Liver (tissue), 9 donors: ENCODE measurements around the gene C12orf50. TPM values are rescaled to one million over a fixed set of nuclear protein-coding genes. Genes with fewer than 3 reads are reported as not detected.

Experiments
- DNase-seq: peaks from one replicate; pipeline ENCODE4 v3.0.0-alpha.2; 2017; ENCODE audit warnings: low spot score
- H3K27ac ChIP-seq, 2 donors: one replicate each; pipeline ENCODE4 v1.7.0; 2013; ENCODE audit warnings: inconsistent platforms in 2 of 2, low read length in 2 of 2, control low read depth in 1 of 2, low read depth in 1 of 2, mild to moderate bottlenecking in 1 of 2
- H3K27me3 ChIP-seq, 4 donors: one replicate each; pipeline versions ENCODE4 v1.6.1 to v1.7.0; 2013; ENCODE audit warnings: low read length in 3 of 4, inconsistent platforms in 1 of 4, mild to moderate bottlenecking in 1 of 4, moderate library complexity in 1 of 4; ENCODE audit not compliant: control insufficient read depth in 4 of 4, insufficient read depth in 4 of 4
- H3K36me3 ChIP-seq, 4 donors: one replicate each; pipeline versions ENCODE4 v1.6.1 to v1.7.0; 2013; ENCODE audit warnings: low read length in 3 of 4, mild to moderate bottlenecking in 3 of 4, low read depth in 1 of 4, moderate library complexity in 1 of 4; ENCODE audit not compliant: control insufficient read depth in 4 of 4, insufficient read depth in 3 of 4
- H3K4me1 ChIP-seq, 4 donors: one replicate each; pipeline versions ENCODE4 v1.6.1 to v1.7.0; 2013; ENCODE audit warnings: low read length in 3 of 4, mild to moderate bottlenecking in 3 of 4, moderate library complexity in 1 of 4; ENCODE audit not compliant: control insufficient read depth in 4 of 4, insufficient read depth in 4 of 4
- H3K4me3 ChIP-seq, 3 donors: one replicate each; pipeline versions ENCODE4 v1.6.1 to v1.7.0; 2013; ENCODE audit warnings: low read length in 3 of 3, control low read depth in 1 of 3, low read depth in 1 of 3, mild to moderate bottlenecking in 1 of 3
- H3K9ac ChIP-seq, 2 donors: one replicate each; pipeline ENCODE4 v1.7.0; 2013; ENCODE audit warnings: low read length in 2 of 2, mild to moderate bottlenecking in 2 of 2, moderate library complexity in 2 of 2, control low read depth in 1 of 2, low read depth in 1 of 2
- H3K9me3 ChIP-seq, 4 donors: one replicate each; pipeline versions ENCODE4 v1.6.1 to v1.7.0; 2013; ENCODE audit warnings: low read length in 3 of 4; ENCODE audit not compliant: control insufficient read depth in 4 of 4
- ATF3 ChIP-seq: IDR thresholded peaks from 2 replicates; pipeline ENCODE4 v1.6.1; 2016; ENCODE audit warnings: antibody characterized with exemption
- FOXA2 ChIP-seq: IDR thresholded peaks from 2 replicates; pipeline ENCODE4 v1.6.1; 2016; ENCODE audit warnings: antibody characterized with exemption
- HNF4A ChIP-seq, 2 donors: conservative IDR thresholded peaks; 2 replicates each; pipeline ENCODE4 v1.6.1; 2016; ENCODE audit warnings: antibody characterized with exemption in 2 of 2, mild to moderate bottlenecking in 2 of 2
- JUND ChIP-seq, 2 donors: IDR thresholded peaks; 2 replicates each; pipeline ENCODE4 v1.6.1; 2016; ENCODE audit warnings: antibody characterized with exemption in 2 of 2
- MAX ChIP-seq: IDR thresholded peaks from 2 replicates; pipeline ENCODE4 v1.6.1; 2016; ENCODE audit warnings: antibody characterized with exemption
- NR2F2 ChIP-seq: IDR thresholded peaks from 2 replicates; pipeline ENCODE4 v1.6.1; 2016; ENCODE audit warnings: antibody characterized with exemption
- RAD21 ChIP-seq, 2 donors: IDR thresholded peaks; 2 replicates each; pipeline ENCODE4 v1.6.1; 2016; ENCODE audit warnings: antibody characterized with exemption in 2 of 2, mild to moderate bottlenecking in 2 of 2
- RXRA ChIP-seq, 2 donors: IDR thresholded peaks; 2 replicates each; pipeline ENCODE4 v1.6.1; 2017 to 2018; ENCODE audit warnings: antibody characterized with exemption in 2 of 2, mild to moderate bottlenecking in 1 of 2
- SP1 ChIP-seq: IDR thresholded peaks from 2 replicates; pipeline ENCODE4 v1.6.1; 2018; ENCODE audit warnings: antibody characterized with exemption, mild to moderate bottlenecking
- TAF1 ChIP-seq: conservative IDR thresholded peaks from 2 replicates; pipeline ENCODE4 v1.6.1; 2016; ENCODE audit warnings: antibody characterized with exemption, mild to moderate bottlenecking
- YY1 ChIP-seq: IDR thresholded peaks from 2 replicates; pipeline ENCODE4 v1.6.1; 2016; ENCODE audit warnings: antibody characterized with exemption, mild to moderate bottlenecking
- ZBTB33 ChIP-seq: IDR thresholded peaks from 2 replicates; pipeline ENCODE4 v1.6.1; 2016; ENCODE audit warnings: antibody characterized with exemption
- WGBS: extraction: QIAGEN DNeasy Blood & Tissue Kit; methylation state at CpG from one replicate; pipeline ENCODE4 v1.1.7; 2013; 5-methylcytosine and 5-hydroxymethylcytosine counted together
- polyA plus RNA-seq, 2 donors: library from polyadenylated mRNA; stranded (reverse) in 1 of 2; unstranded in 1 of 2; fragments of 200-250 nt in 1 of 2; fragments of >200 nt in 1 of 2; fragmentation: Nextera tagmentation in 1 of 2; extraction: Ambion mirVana in 1 of 2; gene quantifications; one replicate each; pipeline versions ENCODE4 v1.2.1 to v1.2.3, GENCODE V29; 2013 to 2015
- total RNA-seq, 2 donors: library from RNA; depleted of rRNA; stranded (reverse); fragments of >200 nt; gene quantifications; one replicate each; pipeline ENCODE4 v1.2.3, GENCODE V29; 2014
- donor health status: healthy.
- donor health status: healthy.
- donor health status: healthy.
- donor health status: healthy.
- donor health status: healthy.

C12orf50 gene
- total and polyA plus RNA-seq, 4 donors = 0.08 TPM; not detected in 3

GRCh38 chr12:88062474-88062873 is 33.3 kb upstream of the C12orf50 start:
- no peak for DNase-seq
- H3K36me3 ChIP-seq = peaks cover 0 to 14% (median 6%) of the 10 kb centered on the region in 4 donors

GRCh38 chr12:88058719-88059077 is 29.5 kb upstream of the C12orf50 start:
- Histone ChIP-seq H3K4me1 (no peaks in the 10 kb centered on the region), H3K36me3 (peaks cover 2 to 26% (median 15%) of the 10 kb centered on the region in 4 donors), H3K4me3 (no peak overlapping the region), H3K9ac (no peak overlapping the region), H3K27ac (no peak overlapping the region), H3K27me3 (no peaks in the 10 kb centered on the region), H3K9me3 (no peaks in the 10 kb centered on the region)
- no peak for DNase-seq
- TF ChIP-seq YY1 (no peak), FOXA2 (no peak), HNF4A (conservative IDR thresholded peaks at IDR 0.05) (no peak)
- WGBS = 99% methylated on average over 1 of the region's 1 CpG

More at GRCh38 chr12:88062474-88062873, 33.3 kb upstream of the C12orf50 start:
- Histone ChIP-seq H3K27ac (no peak overlapping the region), H3K4me1 (no peaks in the 10 kb centered on the region), H3K9ac (no peak overlapping the region), H3K4me3 (no peak overlapping the region), H3K27me3 (no peaks in the 10 kb centered on the region), H3K9me3 (no peaks in the 10 kb centered on the region)
- no peak for TF ChIP-seq HNF4A (conservative IDR thresholded peaks at IDR 0.05)
- TF ChIP-seq ATF3 = no peak
- TF ChIP-seq SP1 = no peak
- WGBS = 87% methylated on average over 1 of the region's 1 CpG

DNA sequence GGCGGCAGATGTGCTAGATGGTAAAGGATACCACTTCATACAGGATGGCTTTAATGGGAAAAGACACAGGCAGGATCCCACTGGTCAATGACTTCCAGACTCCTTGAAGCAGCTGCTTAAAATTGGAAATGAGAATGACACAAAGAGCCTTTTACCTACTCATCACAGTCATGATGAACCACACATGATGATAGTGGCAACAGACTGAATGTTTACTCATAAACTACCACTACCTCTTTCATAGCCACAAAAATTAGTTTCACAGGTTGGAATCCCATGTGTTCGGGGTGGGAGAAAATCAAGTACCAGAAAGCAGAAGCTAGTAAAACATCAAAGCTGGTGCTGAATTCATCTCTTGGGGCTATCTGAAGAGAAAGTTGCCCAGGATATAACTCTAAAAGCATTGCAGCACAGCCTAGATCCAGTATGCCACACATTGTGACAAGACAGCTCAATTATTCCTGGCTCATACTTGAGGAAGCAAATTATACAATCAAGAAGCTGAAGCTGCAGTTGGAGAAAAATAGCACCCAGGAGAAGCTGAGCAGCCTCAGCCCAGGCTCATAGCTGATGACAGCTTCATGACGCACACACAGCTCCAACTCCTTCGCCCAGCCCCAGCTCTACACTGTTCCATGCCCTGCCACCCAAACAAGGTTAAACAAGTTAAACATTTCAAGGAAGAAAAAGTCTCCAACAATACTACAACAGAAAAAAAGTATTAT is 29.0 kb upstream of the C12orf50 start:
- H3K27ac ChIP-seq = no peak overlapping the region
- no peak overlapping the region for H3K4me3 ChIP-seq
- 97% methylated on average over 4 of the region's 4 CpGs for WGBS
- no peak overlapping the region for H3K9ac ChIP-seq
- no peaks in the 10 kb centered on the region for H3K4me1 ChIP-seq
- H3K9me3 ChIP-seq = no peaks in the 10 kb centered on the region
- peaks cover 2 to 24% (median 14%) of the 10 kb centered on the region in 4 donors for H3K36me3 ChIP-seq
- TF ChIP-seq NR2F2 = no peak
- TF ChIP-seq JUND (IDR thresholded peaks at IDR 0.05) = no peak
- TF ChIP-seq ZBTB33 = no peak
- TF ChIP-seq HNF4A (conservative IDR thresholded peaks at IDR 0.05) = no peak
- DNase-seq = no peak
- no peaks in the 10 kb centered on the region for H3K27me3 ChIP-seq

GRCh38 chr12:88056571-88056970 is 27.4 kb upstream of the C12orf50 start:
- Histone ChIP-seq H3K9me3 (no peaks in the 10 kb centered on the region), H3K9ac (no peak overlapping the region), H3K27me3 (no peaks in the 10 kb centered on the region), H3K4me1 (no peaks in the 10 kb centered on the region), H3K27ac (no peak overlapping the region), H3K4me3 (no peak overlapping the region), H3K36me3 (peaks cover 2 to 25% (median 14%) of the 10 kb centered on the region in 4 donors)
- TF ChIP-seq NR2F2 (no peak), TAF1 (no peak), MAX (no peak), RAD21 (IDR thresholded peaks at IDR 0.05) (no peak), RXRA (IDR thresholded peaks at IDR 0.05) (no peak), YY1 (no peak), SP1 (no peak)
- no peak for DNase-seq
- 90% methylated on average over 2 of the region's 2 CpGs for WGBS
